AG09309 (cell line): ENCODE results near the gene RRP8.

Experiments used
- DNase-seq: peaks from one replicate; pipeline ENCODE4 v3.0.0-alpha.2; 2010; ENCODE audit warnings: low read depth
- H3K4me3 ChIP-seq: 2 replicates; pipeline ENCODE4 v1.5.1; 2011; ENCODE audit warnings: mild to moderate bottlenecking, low read depth, low read length, moderate library complexity; ENCODE audit not compliant: control insufficient read depth
- TF ChIP-seq, protein P1 (sequence below): IDR thresholded peaks from 2 replicates; pipeline ENCODE4 v1.5.1; 2011; ENCODE audit warnings: mild to moderate bottlenecking, low read depth, low read length, inconsistent platforms; ENCODE audit not compliant: insufficient read depth, control insufficient read depth; ENCODE audit errors: missing control alignments

Gene RRP8

DNA sequence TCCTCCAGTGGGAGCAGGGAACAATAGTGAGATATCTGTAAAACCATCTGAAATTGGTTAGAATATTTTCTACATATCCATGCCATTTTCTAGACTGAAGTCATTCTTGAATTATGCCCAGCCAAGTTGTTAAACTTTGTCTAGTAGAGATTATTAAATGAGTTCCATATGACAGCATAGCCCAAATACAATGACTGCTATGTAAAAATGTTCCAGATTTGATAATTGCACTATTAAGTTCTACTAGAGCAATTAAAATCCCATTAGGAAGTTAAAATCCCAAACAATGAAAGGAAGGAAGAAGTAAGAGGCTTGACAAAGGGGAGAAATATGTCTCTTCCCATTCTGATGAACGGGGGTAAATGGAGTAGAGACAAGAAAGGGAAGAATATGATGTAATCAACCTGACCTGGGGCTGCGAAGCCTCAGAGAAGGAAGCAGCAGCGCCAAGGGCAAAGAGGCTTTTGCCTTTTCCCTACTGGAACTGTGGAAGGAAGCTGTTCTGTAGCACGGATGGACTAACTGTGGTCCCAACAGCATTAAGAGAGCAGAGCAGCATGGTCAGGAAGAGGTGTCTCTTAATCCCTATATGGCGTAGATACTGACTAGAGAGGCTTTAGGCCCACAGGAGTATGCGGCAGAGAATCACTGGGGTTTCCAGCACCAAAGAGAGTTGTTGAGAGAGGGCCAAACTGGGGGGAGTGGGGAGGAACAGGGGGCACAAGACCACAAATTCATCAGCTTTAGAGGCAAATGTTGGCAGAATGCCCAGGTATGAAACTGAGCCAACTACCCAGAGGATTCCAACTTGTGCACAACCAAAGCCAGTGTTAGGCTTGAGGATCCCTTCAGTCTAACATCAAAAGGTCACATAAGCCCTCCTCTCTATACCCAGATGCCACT is 26.7 kb downstream of the RRP8 start:
- TF ChIP-seq, protein P1, sequence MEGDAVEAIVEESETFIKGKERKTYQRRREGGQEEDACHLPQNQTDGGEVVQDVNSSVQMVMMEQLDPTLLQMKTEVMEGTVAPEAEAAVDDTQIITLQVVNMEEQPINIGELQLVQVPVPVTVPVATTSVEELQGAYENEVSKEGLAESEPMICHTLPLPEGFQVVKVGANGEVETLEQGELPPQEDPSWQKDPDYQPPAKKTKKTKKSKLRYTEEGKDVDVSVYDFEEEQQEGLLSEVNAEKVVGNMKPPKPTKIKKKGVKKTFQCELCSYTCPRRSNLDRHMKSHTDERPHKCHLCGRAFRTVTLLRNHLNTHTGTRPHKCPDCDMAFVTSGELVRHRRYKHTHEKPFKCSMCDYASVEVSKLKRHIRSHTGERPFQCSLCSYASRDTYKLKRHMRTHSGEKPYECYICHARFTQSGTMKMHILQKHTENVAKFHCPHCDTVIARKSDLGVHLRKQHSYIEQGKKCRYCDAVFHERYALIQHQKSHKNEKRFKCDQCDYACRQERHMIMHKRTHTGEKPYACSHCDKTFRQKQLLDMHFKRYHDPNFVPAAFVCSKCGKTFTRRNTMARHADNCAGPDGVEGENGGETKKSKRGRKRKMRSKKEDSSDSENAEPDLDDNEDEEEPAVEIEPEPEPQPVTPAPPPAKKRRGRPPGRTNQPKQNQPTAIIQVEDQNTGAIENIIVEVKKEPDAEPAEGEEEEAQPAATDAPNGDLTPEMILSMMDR = peak; percentile 4

DNA sequence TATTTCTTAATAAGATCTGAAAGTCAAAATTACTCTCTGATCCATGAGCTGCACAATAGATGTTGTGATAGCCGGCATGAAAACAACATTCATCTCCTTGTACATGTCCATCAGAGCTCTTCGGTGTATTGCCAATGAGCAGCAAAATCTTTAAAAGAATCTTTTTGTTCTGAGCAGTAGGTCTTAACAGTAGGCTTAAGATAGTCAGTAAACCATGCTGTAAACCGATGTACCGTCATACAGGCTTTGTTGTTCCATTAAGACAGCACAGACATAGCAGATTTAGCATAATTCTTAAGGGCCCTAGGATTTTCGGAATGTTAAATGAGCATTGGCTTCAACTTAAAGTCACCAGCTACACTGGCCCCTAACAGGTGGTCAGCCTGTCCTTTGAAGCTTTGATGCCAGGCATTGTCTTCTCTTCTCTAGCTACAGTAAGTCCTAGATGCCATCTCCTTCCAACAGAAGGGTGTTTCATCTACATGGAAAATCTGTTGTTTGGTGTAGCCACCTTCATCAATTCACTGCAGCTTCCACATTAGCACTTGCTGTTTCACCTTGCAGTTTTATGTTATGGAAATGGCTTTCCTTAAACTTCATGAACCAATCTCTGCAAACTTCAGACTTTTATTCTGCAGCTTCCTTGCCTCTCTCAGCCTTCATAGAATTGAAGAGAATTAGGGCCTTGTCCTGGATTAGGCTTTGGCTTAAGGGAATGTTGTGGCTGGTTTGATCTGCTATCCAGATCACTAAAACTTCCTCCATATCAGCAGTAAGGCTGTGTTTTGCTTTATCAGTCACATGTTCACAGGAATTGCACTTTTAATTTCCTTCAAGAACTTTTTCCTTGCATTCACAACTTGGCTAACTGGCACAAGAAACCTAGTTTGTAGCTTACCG is 28.4 kb downstream of the RRP8 start:
- DNase-seq = no peak
- no peak overlapping the region for H3K4me3 ChIP-seq
- TF ChIP-seq, protein P1 = no peak

More for the DNA sequence above, 26.7 kb downstream of the RRP8 start:
- no peak overlapping the region for H3K4me3 ChIP-seq
- DNase-seq = peak; percentile 65

DNA sequence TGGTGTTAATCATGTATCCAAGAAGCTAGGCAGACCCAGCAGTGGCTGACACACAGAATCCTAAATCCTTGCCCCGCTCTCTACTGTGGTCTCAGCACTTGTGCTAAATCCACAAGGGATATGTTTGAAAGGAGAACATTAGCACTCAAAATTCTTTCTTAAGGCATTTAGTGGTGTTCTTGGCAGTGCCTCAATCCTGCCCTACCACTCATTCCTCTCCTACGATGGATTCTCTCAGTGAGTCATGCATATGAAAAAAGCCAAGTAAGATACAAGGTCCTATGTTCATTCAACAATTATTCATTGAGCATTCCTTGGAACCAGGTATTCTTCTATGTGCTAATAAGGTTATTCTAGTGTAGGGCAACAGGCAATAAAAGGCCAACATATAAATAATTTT is 31.2 kb downstream of the RRP8 start:
- peak; percentile 55 for DNase-seq
- TF ChIP-seq, protein P1 = no peak
- H3K4me3 ChIP-seq = no peak overlapping the region

DNA sequence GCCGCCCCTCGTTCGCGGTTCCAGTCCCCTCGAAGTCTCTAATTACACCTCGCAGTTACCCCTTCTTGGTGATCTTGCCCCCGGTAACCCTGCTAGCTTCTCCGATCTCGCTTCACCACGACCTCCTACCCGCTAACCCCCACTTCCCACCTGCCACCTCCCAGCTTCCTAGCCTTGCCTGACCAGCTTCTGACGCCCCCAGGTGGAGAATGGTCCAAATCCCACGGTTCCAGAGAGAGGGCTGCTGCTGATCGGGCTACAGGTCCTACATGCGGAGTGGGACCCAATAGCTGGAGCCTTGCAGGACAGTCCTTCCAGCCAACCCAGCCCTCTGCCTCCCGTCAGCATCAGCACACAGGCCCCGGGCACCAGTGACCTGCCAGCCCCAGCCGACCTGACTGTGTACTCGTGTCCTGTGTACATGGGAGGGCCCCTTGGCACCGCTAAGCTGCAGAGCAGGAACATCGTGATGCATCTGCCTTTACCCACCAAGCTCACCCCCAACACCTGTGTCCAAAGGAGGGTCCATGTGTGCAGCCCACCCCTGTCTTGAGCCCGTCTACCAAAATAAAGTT is 31.9 kb downstream of the RRP8 start:
- TF ChIP-seq, protein P1 = no peak
- H3K4me3 ChIP-seq = no peak overlapping the region
- DNase-seq = no peak

DNA sequence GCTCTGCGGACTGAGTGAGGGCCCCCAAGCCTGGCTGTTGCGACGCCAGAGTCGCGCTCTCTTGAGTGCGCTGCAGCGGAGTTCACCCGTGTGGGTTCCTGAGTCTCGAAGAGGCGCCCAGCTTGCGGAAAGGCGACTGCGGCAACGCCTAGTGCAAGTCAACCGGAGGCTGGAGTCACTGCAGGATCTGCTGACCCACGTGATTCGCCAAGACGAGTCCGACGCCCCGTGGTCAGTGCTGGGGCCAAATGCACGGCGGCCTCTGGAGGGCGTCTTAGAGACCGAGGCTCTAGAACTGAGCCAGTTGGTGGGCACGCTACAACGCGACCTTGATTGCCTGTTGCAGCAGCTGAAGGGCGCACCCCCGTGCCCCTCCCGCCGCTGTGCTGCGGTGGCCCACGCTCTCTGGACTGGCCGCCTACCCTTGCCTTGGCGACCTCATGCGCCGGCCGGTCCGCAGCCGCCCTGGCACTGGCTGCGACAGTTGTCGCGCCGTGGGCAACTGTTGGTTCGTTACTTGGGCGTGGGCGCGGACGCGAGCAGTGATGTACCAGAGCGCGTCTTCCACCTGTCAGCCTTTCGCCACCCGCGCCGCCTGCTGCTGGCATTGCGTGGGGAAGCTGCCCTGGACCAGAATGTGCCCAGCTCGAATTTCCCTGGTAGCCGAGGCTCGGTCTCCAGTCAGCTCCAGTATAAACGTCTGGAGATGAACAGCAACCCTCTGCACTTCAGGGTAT is 32.6 kb downstream of the RRP8 start:
- DNase-seq = no peak
- TF ChIP-seq, protein P1 = no peak
- no peak overlapping the region for H3K4me3 ChIP-seq

DNA sequence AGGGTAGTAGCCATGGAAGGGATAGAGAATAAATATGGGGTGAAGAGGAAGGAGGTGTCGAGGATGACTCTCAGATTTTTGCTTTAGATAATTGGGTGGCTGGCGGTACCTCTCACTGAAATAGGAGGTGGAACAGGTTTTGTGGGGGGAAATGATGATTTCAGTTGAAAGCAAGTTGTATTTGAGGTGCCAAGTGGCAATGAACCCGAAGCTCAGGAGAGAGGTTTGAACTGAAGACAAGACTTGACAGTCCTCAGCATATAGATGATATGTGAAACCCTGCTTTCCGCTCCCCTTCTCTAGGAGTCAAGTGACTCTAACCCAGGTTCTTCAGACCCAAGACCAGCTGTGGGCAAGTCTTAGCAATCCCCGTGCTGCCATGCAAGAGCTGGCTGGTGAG is 33.7 kb downstream of the RRP8 start:
- DNase-seq = no peak
- TF ChIP-seq, protein P1 = no peak
- H3K4me3 ChIP-seq = no peak overlapping the region
